Stimulated activated CD4-positive, alpha-beta T cell treated with anti-CD3 and anti-CD28 coated beads, Interleukin-12 subunit alpha, Interleukin-12 subunit beta, amount 100 ng/mL, for 4 hours (primary cell): ENCODE measurements around the gene SARS2.
A peak's percentile ranks its signal among the peaks of the same experiment; 100 is the strongest.
"Not testable (repeated sequence)": the region's sequence is repeated elsewhere in the genome, so short reads cannot be mapped to it uniquely, and the experiment has no call there.

Source experiments
- DNase-seq: peaks from one replicate; pipeline ENCODE4 v3.0.0-alpha.2; 2020

The SARS2 gene

GRCh38 chr19:38945562-38946228, 15.1 kb upstream of the SARS2 start:
- no peak for DNase-seq

- DNase-seq: no peak
These were observed 14.5 kb upstream of the SARS2 start for GRCh38 chr19:38944981-38945506.

DNA sequence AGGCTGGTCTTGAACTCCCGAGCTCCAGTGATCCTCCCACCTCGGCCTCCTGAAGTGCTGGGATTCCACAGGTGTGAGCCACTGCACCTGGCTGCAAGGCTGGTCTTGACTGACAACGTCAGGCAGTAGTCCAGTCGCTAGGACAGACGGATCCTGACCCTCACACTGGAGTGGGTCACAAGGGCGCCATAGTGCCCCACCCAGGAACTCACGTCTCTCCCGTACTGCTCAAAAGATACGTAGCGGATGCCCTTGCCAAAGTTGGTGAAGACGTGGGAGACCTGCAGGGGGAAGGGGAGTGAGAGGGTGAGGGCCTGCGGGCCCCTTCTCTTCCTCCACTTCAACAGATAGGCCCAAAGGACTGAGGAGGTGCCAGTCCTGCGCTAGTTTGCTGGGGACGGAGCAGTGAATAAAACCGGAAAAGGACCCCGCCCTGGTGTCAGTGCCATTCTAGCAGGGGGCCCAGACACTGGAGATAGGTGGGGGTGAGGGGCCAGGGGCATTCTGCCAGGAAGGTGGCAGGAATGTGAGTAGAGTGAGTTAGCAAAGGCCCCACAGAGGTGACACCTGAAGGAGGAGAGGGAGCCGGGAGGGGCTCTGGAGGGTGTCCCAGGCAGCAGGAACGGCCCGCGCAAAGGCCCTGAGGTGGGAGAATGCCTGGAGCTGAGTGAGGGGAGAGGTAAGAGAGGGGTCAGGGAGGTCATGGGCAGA, 12.1 kb upstream of the SARS2 start:
- DNase-seq: no peak

GRCh38 chr19:38941979-38942378, 11.4 kb upstream of the SARS2 start:
- DNase-seq: no peak

- not testable (repeated sequence) for DNase-seq
These were observed 10.9 kb upstream of the SARS2 start for GRCh38 chr19:38941466-38941865.

- DNase-seq: no peak
These were observed 9.4 kb upstream of the SARS2 start for GRCh38 chr19:38939957-38940356.

DNA sequence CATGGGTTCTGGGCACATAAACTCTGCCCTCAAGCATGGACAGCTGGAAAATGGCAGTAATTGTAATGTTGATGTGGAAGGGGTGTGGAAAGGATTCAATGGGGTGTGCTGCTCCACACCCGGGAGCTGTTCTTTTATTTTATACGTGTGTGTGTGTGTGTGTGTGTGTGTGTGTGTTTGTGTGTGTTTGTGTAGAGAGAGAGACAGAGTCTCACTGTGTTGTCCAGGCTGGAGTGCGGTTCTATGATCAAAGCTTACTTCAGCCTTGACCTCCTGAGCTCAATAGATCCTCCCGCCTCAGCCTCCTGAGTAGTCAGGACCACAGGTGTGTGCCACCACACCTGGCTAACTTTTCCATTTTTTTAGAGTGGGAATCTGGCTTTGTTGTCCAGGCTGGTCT, 3.0 kb upstream of the SARS2 start:
- DNase-seq: no peak

GRCh38 chr19:38932425-38933179, 2.0 kb upstream of the SARS2 start:
- no peak for DNase-seq

DNA sequence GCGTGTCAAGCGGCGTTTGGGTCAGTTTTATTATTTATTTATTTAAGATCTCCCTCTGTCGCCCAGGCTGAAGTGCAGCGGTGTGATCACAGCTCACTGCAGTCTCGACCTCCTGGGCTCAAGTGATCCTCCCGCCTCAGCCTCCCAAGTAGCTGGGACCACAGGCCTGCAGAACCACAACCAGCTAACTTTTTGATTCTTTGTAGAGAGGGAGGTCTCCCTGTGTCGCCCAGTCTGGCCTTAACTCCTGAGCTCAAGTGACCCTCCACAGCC, 894 bp upstream of the SARS2 start:
- DNase-seq: no peak

GRCh38 chr19:38930776-38931520, 385 bp upstream of the SARS2 start, which contains the start of gene MRPS12:
Gene MRPS12, plus strand, starts transcription at chr19:38930944. Its CDS starts 351 bp downstream, at chr19:38931295.
- DNase-seq: peak; percentile 96

- no peak for DNase-seq
These were observed 2.1 kb downstream of the SARS2 start for GRCh38 chr19:38928391-38929001.

- no peak for DNase-seq
These were observed 6.2 kb downstream of the SARS2 start for GRCh38 chr19:38924388-38924787.

DNA sequence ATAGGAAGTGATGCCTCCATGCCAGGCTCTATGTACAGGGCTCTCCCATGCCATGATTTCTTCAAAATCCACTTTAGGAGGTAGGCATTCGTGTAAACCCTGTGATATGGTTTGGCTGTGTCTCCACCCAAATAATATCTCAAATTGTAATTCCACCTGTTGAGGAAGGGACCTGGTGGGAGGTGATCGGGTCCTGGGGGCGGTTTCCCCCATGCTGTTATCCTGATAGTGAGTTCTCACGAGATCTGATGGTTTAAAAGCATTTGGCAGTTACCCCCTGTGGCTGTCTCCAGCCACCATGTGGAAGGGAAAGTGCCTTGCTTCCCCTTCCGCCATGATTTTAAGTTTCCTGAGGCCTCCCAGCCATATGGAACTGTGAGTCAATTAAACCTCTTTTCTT, 8.1 kb downstream of the SARS2 start:
- no peak for DNase-seq

DNA sequence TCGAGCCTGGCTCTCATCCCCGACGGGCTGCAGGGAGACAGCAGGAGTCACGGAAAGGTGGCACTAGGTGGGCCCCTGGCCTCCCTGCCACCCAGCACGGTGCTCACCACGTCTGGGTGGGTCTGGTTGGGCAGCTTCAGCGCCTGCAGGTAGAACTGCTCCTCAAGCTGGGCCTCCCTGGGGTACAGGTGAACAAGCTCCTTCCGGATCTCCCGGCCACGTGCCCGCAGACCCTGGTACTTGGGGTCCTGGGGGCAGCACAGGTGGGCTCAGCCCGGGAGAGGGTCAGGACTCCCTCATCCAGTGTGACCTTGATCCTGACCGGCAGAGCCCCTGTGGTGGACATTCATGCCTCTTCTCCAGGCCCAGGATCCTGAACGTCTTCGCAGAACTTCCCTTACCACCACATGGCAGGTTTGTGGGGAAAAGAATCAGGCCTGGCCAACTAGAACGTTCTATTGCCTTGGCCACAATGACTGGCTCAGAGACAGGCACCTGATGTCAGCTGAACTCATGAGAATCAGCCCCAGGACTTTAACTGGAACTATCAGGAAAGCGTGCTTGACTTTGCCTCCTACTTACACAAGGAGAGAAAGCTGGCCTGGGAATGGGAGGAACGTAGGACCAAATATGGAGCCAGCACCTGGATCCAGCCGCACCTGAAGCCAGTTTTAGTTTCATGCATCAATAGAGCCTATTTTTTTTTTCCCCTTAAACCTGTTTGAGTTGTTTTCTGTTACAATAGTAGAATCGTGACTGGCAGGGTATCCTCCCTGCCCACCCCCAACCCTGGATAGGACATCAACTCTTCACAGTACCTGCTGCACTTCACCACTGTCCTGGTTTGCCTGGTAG, 8.9 kb downstream of the SARS2 start:
- DNase-seq: no peak

GRCh38 chr19:38920602-38921419, 9.8 kb downstream of the SARS2 start:
- no peak for DNase-seq

DNA sequence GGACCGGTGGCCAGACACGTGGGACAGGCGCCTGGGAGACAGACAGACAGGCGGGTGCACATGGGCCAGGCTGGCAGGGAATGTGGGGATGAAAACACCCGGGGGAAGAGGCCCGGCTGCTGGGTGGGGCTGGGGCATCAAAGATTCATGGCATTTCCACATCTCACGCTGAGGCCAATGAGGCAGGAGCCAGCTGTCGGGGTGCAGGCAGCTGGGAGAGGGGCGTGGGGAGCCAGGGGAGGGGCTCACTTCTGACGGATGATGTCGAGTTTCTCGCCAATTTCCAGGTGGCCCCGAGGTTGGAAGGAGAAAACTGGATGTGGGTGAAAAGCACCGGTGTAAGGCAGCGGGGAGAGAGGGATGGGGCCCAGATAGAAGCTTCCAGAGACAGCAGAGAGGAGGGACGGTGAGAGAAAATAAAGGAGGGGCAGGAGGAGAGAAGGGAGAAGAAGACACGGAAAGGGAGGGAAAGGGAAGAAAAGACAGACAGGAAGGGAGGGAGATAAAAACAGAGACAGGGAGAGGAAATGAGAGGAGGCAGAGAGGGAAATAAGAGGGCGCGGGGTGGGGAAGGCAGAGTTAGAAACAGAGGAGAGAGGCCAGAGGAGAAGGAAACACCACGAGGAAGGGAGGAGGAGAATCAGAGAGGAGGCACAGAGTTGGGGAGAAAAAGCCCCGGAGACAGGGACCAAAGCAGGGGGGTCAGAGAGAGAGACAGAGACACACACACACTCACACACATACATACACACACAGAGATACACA, 10.5 kb downstream of the SARS2 start:
- no peak for DNase-seq

GRCh38 chr19:38918526-38918925, 12.0 kb downstream of the SARS2 start:
- DNase-seq: no peak

- no peak for DNase-seq
These were observed 12.6 kb downstream of the SARS2 start for GRCh38 chr19:38917921-38918491.

GRCh38 chr19:38917516-38917915, 13.0 kb downstream of the SARS2 start:
- DNase-seq: no peak
